Ascending aorta (tissue), 2 donors: ENCODE results near the gene NCK1. TPM values are rescaled to one million over a fixed set of nuclear protein-coding genes. Genes with fewer than 3 reads are reported as not detected.
"Not testable (repeated sequence)": the region's sequence is repeated elsewhere in the genome, so short reads cannot be mapped to it uniquely, and the experiment has no call there.

ENCODE experiments used
- DNase-seq, 2 donors: peaks; one replicate each; pipeline ENCODE4 v3.0.0-alpha.2; 2019; ENCODE audit warnings: low spot score in 2 of 2
- H3K27ac ChIP-seq, 2 donors: fragments of 200-600 bp; sonication (generic); one replicate each; pipeline ENCODE4 v1.5.1; 2016 to 2017; ENCODE audit warnings: mild to moderate bottlenecking in 1 of 2
- H3K27me3 ChIP-seq: fragments of 200-600 bp; sonication (generic); one replicate; pipeline ENCODE4 v1.5.1; 2017
- H3K36me3 ChIP-seq, 2 donors: fragments of 200-600 bp; sonication (generic); one replicate each; pipeline ENCODE4 v1.5.1; 2016
- H3K4me1 ChIP-seq, 2 donors: fragments of 200-600 bp; sonication (generic); one replicate each; pipeline ENCODE4 v1.5.1; 2016 to 2017; ENCODE audit warnings: mild to moderate bottlenecking in 1 of 2
- H3K4me3 ChIP-seq, 2 donors: fragments of 200-600 bp; sonication (generic); one replicate each; pipeline ENCODE4 v1.5.1; 2016 to 2017; ENCODE audit warnings: mild to moderate bottlenecking in 1 of 2
- H3K9me3 ChIP-seq, 2 donors: fragments of 200-600 bp; sonication (generic); one replicate each; pipeline ENCODE4 v1.5.1; 2016
- CTCF ChIP-seq, 3 experiments: fragments of 200-600 bp in 2 of 3; fragments of 450-650 bp in 1 of 3; sonication (generic) in 2 of 3; IDR thresholded peaks; one replicate each; pipeline ENCODE4 v1.5.1; 2016 to 2019; ENCODE audit warnings: antibody characterized with exemption in 3 of 3, mild to moderate bottlenecking in 1 of 3, moderate library complexity in 1 of 3
- intact Hi-C: fragments of 100-400 bp; cut with DNase I; formaldehyde crosslinking; loops from one replicate; pipeline ENCODE4 v1.15.1; 2023
- total RNA-seq: library from RNA; depleted of rRNA; stranded (reverse); fragments of >200 nt; gene quantifications from one replicate; pipeline ENCODE4 v1.1.0, GENCODE V29; 2016

NCK1 gene
- total RNA-seq, 1 donor from 2014 or later: 45.6 TPM

GRCh38 chr3:136959599-136959998, 97.6 kb downstream of the NCK1 start:
- H3K36me3 ChIP-seq: no peaks in the 10 kb centered on the region
- TF ChIP-seq CTCF (IDR thresholded peaks at IDR 0.05): no peak
- peaks cover 0 to 10% of the 10 kb centered on the region in 2 donors for H3K4me1 ChIP-seq
- H3K9me3 ChIP-seq: no peaks in the 10 kb centered on the region
- H3K27me3 ChIP-seq: no peaks in the 10 kb centered on the region
- H3K27ac ChIP-seq: no peak overlapping the region
- intact Hi-C loops: no loop called here
- H3K4me3 ChIP-seq: no peak overlapping the region
- no peak for DNase-seq

- no peaks in the 10 kb centered on the region for H3K27me3 ChIP-seq
- no peak overlapping the region for H3K27ac ChIP-seq
- intact Hi-C loops: no loop called here
- no peaks in the 10 kb centered on the region for H3K9me3 ChIP-seq
- no peak for TF ChIP-seq CTCF (IDR thresholded peaks at IDR 0.05)
- H3K4me1 ChIP-seq: no peaks in the 10 kb centered on the region
- DNase-seq: no peak
- no peaks in the 10 kb centered on the region for H3K36me3 ChIP-seq
- H3K4me3 ChIP-seq: no peak overlapping the region
Observed at GRCh38 chr3:136960838-136961836, 99.1 kb downstream of the NCK1 start.

GRCh38 chr3:136962927-136963326, 100.9 kb downstream of the NCK1 start:
- DNase-seq: no peak
- intact Hi-C loops: no loop called here
- Histone ChIP-seq H3K4me1 (no peaks in the 10 kb centered on the region), H3K27ac (no peak overlapping the region), H3K36me3 (no peaks in the 10 kb centered on the region), H3K4me3 (no peak overlapping the region), H3K27me3 (no peaks in the 10 kb centered on the region), H3K9me3 (no peaks in the 10 kb centered on the region)
- no peak for TF ChIP-seq CTCF (IDR thresholded peaks at IDR 0.05)

GRCh38 chr3:136969539-136969938, 107.5 kb downstream of the NCK1 start:
- intact Hi-C loops, DNase-seq, H3K27ac ChIP-seq, H3K36me3 ChIP-seq, H3K27me3 ChIP-seq, H3K4me1 ChIP-seq, H3K4me3 ChIP-seq: not testable (repeated sequence)
- H3K9me3 ChIP-seq: peaks cover 5 to 14% of the 10 kb centered on the region in 2 donors

GRCh38 chr3:136973352-136973751, 111.3 kb downstream of the NCK1 start:
- intact Hi-C loops: no loop called here

More at GRCh38 chr3:136973352-136973751, 111.3 kb downstream of the NCK1 start:
- H3K27ac ChIP-seq: no peak overlapping the region
- DNase-seq: no peak
- TF ChIP-seq CTCF (IDR thresholded peaks at IDR 0.05): no peak
- peaks cover 5 to 25% of the 10 kb centered on the region in 2 donors for H3K9me3 ChIP-seq
- H3K27me3 ChIP-seq: no peaks in the 10 kb centered on the region
- no peak overlapping the region for H3K4me3 ChIP-seq
- no peaks in the 10 kb centered on the region for H3K4me1 ChIP-seq
- no peaks in the 10 kb centered on the region for H3K36me3 ChIP-seq
